HG03457 (cell line): ENCODE measurements around the gene GOLT1A.

Source experiments
- ATAC-seq: cut with Tn5 transposase; IDR thresholded peaks from one replicate; pipeline ENCODE4 v1.9.1; 2021; ENCODE audit warnings: moderate number of reproducible peaks; ENCODE audit not compliant: unreplicated experiment

The GOLT1A gene

DNA sequence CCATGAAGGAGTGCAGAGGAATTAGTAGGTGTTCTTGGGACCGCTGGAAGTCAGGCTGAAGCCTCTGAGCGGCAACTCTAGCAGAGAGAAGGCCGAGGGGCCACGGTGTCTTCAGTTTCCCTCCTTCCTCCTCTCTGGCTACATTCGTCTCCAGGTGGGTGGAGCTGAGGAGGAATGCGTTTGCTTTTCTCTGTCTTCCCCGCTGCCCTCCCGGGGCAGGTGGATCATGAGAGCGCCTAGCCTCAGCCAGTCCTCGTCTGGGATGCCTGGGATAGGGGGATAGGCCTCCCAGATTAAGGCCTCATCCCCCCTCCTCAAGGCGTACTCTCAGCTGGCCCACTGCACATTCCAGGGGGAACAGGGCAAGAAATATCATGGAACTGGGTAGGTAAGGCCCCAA is 7.5 kb upstream of the GOLT1A start:
- ATAC-seq: no peak

DNA sequence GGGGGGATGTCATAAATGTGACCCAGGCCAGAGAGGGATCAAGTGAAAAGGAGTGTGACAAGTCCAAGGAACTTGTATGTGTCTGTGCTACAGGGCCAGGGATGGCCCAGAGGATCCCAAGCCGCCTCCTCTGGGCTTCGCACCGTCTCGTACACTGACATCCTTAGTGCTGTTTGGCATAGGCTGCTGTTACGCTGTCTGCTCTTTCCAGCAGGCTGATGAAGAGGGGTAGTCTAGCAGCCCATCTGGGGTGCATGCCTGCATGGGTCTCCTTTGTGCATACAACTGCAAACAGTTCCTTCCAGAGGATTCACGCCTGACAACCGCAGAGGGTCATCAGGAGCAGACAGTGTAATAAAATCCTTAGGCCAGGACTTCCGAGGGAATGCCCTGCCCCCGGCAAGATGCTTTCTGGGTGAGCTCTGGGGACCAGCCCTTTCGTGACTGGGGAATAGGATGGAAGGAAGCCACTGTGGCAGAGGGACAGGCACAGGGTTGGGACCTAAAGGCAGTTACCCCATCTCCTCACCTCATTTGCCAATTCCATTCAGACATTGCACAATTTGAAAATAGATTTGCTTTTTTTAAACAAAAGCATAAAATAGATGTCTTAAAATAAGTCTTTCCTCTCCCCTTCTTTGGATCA is 6.3 kb upstream of the GOLT1A start:
- ATAC-seq: no peak

DNA sequence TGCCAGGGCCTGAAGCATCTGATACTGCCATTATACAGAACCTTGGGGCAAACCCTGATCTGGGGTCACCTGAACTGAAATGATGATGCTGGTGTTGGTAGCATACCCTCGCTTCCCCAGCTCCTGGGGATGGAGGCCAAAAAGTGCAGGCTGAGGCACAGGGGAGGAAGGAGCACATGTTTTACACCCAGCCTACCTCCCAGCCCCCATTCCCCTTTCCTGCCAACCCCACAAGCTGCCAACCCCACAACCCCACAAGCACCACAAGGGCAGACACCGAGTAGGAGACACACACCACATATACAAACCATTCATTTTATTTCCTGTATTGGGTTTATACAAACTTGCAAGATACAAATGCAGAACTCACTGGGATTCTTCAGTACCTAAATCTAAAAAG is 4.8 kb upstream of the GOLT1A start:
- no peak for ATAC-seq

DNA sequence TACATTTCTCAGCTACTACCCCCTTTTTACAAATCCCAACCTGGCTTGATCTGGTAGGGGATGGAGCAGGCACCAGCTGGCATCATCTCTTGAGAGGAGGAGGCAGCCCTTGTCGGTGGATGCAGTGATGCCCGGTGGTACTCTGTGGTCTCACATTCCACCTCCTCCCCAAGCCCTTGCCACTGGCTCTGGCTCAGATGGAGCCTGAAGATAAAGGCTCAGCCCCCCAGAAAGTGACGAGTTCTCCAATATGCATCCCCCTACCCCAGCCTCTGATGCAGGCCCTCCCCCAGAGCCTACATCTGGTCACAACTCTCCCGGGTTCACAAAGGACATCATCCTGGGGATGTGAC is 3.8 kb upstream of the GOLT1A start:
- no peak for ATAC-seq

DNA sequence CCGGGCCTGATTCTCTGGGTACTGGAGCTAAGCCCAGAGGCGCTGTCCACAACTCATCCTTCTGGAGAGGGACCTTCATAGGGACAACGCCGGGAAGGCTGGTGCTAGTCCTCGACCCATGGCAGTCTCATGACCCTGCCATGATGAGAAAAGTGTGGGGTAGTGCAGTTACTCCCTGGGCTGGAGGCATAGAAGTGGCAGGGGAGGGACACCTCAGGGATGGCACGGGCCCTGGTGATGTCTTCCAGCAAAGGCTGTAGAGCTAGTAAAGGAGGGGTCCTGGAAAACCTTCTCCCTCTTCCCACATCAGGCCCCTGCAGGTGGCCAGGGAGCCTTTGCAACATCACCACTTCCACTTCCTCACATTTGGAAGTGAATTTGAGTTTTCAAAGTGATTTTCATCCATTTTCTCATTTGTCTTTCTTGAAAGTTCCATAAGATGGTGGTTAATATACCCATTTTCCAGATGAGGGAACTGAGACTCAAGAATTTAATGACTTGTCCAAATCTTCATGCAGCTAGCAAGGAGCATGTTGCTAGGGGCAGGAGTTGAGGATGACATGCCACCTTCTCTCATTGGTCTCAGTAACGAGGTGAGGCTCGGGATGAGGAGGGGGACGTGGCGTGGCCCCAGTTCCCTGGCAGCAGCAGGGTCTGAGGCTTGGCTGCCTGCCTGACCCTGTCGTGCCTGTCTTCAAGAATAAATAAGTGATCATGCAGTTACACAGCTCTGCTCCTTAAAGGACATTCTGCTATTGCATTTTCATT is 3.3 kb upstream of the GOLT1A start:
- no peak for ATAC-seq

DNA sequence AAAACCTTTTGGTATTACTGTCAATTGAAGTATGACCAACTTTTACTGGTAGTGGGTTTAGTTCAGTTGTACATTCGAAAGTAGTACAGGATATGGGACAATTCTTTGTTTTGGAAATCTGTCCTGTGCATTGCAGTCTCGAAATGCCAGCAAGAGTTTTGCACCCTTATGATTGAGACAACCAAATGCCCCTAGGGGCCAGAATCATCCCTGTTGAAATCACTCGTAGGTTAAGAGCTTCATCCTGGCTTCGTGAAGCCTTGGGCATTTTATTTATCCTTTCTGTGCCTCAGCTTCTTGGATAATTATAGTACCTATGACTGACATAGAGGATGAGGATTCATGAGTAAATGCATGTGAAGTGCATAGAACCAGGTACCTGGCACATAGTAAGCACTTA is 2.4 kb upstream of the GOLT1A start:
- ATAC-seq: no peak

DNA sequence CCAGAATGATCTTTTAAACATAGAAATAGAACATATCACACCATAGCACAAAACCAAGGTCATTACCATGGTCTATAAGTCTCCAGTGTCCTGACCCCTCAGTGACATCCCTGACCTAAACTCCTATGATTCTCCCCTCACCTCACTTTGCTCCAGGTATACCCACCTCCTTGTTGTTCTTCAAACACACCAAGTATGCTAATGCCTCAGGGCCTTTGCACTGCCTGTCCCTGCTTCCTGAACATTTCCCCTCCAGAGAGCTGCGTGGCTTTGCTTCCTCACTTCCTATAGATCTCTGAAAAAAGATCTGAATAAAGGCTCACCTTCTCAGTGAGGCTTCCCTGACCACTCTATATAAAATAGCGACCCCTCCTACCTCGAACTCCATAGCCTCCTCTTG is 1.1 kb downstream of the GOLT1A start:
- no peak for ATAC-seq

DNA sequence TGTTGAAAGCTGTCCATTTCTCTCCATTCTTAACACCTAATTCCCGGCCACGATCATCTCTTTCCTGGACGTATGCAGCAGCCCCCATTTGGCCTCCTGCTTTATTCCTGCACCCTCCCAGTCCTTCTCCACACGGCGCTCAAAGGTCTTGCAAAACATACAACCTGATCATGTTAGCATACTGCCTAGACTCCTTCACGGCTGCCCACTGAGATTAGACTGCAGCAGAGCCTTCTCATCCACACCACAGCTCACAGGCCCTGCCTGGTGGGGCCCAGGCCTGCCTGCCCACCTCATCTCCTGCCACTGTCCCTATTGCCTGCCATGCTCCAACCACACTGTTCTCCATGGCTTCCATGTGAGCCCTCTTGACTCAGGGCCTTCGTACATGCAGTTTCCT is 2.7 kb downstream of the GOLT1A start:
- ATAC-seq: no peak

DNA sequence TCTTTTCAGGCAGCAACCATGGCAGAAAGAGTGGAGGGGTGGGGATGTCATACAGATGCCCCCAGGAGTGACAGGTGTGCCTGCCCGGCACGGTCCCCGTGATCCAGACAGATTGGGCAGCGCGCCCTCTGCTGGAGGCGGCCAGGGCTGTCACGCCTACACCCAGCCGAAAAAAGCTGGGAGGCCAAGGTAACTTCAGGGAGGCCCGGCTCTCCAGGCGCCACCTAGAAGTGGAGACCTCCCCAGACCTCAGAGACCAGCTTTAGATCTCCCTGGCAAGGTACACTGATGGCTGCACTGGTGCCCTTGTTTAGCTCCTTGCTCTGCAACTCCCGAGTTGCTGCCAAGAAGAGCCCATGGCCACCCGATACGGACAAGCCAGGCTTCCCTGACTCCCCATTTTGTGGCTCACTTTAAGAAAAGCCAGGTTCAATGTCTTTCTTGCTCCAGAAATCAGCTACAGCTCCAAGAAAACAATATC is 6.6 kb downstream of the GOLT1A start:
- ATAC-seq: no peak

DNA sequence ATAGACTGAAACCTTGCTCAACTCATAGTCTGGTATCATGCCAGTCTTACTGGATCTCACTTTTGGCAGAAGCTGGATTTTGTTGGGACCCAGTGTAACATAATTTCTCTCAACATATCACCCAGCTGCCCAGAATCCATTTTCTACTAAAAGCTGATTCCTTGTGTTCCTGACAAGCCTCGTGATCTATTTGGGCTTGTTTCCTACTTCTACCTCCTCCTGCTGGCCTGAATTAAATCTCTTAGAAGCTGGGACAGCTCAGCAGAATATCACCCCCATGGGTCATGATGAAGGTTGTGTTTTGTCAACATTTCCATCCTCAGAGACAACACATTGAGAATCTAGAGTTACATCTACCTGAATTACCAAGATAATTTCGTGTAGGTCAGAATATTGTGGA is 7.7 kb downstream of the GOLT1A start:
- ATAC-seq: no peak

DNA sequence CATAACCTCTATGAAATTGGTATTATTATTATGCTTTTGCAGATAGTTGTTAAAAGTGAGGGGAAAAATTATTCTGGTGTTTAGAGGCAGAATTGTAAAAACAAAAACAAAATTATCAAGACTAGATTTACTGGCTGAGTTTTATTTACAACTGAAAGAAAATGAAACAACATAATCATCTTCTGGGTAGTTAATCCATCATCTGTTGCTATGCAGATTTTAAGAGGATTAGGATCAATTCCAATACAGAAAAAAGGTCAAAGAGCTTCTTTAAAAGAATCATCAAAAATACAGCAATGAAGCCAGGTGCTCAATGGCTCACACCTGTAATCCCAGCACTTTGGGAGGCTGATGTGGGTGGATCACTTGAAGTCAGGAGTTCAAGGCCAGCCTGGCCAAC is 8.3 kb downstream of the GOLT1A start:
- no peak for ATAC-seq

DNA sequence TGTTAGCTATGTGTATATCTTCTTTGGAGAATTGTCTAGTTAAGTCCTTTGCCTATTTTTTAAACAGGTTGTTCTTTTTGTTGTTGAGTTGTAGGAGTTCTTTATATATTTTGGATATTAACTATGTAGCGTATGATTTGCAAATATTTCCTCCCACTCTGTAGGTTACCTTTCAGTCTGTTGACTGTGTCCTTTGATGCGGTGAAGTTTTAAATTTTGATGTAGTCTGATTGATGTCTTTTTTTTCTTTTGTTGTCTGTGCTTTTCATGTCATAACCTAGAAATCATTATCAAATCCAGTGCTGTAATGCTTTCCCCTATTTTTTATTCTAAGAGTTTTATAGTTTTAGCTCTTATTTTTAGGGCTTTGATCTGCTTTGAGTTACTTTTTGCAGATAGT is 8.8 kb downstream of the GOLT1A start:
- no peak for ATAC-seq

DNA sequence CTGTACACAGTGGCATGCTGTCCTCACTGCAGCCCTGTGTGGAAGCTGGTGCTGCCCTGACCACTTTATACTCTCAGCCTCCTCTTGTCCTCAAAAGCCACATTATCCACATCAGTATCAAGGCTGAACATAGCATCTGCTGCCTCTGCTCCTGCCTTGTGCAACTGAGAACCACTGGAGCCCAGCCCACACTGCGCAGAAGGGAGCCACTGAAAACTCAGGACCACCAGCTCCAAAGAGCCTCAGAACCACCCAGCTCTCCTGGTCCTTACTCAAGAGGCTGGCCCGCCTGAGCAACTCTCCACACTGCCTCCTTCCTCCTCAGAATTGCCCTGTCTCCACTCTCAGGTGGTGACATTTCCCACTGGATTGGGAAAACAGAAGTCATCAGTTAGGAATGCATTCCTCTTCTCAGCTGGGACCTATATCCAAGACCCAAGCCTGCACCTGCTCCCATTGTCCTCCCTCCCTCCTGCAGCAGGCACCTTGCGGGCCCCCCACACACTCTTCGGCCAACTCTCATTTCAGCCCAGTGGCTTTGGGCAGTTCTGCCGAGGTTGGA is 10.5 kb downstream of the GOLT1A start:
- ATAC-seq: no peak

DNA sequence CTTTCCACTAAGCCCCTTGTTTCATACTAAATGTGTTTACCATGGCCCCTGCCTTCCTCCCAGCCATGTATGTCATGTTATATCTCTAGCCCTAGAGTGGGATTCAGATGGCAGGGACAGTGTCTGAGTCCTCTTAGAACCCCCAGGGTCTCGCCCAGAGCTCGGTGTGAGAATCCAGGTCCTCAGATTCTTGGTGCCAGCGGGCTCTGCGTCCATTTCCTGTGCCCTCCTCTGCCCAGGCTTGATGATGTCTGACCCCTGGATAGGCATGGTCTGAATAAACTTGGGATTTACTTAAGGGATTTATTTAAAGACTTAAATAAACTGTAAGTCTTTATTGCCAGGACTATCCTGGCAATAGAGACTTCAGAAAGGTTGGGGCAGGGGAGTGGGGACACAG is 11.3 kb downstream of the GOLT1A start:
- no peak for ATAC-seq

DNA sequence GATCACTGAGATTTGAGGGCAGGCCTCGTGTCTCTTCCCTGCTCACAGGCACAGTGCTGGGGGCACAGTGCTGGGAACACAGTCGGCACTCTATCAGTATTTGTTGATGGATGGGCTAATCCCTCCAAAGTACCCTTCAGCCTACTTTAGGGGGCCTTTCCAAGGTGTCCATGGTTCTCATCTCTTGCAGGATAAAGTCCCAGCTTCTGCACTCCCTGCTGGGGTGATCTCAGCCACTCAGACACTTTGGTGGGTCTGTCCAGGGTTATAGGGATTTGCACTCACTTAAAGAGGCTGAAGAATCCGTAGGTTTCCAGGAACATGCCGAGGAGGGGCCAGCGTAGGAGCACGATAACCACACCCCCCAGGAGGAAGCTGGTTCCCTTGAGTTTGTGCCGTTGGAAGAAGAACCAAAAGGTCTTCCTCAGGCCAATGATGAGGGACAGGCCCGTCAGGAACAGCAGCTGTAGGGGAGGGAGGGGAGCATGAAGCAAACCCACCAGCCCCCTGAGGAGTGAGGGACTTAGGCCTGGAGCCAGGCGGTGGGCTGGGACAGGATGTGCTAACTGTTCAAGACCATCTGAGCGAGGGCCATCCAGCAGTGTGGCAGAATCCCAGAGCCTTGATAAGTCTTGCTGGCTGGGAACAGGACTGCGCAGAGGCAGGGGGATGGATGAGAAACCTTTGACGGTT is 12.3 kb downstream of the GOLT1A start:
- no peak for ATAC-seq

DNA sequence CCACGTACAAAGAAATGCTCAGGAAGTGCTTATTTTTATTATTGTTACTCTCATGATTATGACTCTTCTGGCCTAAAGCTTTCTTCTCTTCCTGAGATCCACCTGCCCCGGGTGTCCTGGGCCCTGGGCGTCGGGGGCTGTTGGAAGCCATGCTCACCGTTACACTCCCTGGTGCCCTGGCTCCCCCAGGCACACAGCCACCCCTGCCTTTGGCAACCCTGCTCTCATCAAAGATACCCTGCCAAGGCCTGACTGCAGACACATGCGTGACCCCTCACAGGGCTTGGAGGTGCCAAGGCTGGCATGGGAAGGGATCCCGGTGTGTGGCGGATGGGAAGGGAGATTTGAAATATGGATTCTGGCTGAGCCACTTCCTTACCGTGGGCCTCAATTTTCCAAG is 14.2 kb downstream of the GOLT1A start:
- no peak for ATAC-seq

DNA sequence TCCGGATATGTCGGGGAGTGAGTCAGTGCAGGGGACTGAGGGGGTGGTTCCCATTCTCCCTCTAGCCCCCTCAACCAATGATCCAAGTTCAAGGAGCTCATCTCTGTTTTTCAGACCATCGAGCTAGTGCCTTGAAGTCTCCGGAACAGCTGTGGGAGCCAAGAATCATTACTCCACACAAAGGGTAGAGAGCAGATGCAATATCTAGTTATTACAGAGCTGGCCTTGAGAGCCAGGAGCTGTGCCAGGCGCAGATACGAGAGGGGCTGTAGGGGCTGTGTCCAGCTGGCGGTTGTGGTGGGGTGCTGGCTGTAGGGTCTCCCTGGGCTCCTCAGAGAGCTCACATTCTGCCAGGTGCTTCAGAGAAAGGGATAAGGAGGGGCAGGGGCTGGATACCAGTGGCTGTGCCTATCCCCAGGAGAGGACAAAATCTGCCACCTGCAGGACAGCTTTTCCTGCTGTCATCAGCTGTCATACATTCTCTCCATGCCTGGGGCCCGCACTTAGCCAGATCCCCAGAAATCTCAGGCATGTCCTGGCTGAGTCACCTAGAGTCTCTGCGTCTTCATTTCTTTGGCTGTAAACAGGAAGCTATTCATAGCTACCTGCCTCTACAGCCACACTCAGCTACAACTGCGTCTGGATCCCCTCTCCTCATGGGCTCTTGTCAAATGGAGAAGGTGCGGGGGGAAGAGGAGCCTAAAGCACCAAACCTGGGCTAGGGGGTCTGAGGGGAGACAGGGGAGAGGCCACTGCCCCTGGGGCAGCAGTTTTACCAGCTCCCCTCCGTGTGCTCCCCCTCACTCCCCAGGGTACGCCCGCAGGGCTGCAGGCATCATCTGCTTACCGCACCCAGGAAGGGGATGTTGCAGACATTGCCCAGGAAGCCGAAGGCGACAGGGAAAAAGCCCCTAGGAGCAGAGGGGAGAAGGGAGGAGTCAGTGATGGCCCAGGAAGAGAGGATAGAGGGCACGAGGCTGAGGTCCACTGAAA is 15.1 kb downstream of the GOLT1A start:
- no peak for ATAC-seq

DNA sequence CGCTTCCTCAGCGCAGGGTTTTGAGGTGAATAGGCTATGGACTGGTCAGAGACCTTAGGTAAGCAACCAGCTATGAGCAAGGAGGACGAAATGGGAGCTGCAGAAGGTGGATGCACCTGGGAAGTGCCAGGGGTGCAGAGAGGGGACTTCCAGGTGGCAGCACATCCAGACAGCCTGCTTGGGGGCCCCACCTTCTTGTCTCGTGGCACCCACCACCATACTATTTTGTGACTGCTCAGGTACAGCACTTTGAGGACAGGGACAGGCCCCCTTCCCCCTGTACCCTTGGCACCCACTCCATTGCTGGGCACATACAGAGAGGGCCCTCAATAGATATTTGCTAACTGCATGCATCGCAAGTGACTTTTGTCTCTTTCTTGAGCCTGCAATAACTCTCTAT is 16.7 kb downstream of the GOLT1A start:
- no peak for ATAC-seq

DNA sequence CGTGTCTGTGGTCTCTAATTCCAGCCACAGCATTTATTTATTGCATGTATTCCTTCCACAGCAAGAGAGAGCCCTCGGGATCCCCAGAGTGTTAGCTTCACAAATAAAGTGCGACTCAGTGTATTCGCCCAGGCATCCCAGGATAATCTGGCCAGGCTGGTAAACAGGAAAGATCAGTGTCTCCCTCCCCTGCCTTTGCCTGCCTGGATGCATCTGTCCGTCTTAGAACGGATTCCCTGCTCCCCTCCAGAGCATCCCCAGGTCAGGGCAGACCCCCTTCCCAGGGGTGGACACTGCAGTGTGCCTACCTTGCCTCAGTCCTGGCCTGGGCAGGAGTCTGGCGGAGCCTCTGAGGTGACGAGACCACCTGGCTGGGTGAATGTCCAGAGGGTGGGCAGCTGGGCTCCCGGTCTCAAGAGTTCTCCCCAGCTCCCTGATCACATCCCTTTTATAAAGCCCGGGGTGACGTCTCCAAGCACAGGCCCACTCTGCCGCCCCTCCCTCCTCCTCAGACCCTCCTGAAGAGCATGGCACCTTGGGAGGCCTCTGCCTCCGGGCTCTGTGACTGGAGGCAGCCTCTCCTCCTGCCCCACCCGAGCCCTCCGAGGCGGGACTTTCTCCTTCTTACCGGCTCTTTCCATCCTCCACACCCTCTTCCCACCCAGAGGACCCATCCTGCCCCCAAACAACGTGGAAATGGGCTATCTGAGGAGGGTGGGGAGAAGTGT is 17.6 kb downstream of the GOLT1A start, which contains the start of gene KISS1:
Gene KISS1, minus strand, starts transcription at position 424 of the 728 bp plus-strand sequence. CDS start 3,615 bp downstream, outside the sequence.
- ATAC-seq: no peak

DNA sequence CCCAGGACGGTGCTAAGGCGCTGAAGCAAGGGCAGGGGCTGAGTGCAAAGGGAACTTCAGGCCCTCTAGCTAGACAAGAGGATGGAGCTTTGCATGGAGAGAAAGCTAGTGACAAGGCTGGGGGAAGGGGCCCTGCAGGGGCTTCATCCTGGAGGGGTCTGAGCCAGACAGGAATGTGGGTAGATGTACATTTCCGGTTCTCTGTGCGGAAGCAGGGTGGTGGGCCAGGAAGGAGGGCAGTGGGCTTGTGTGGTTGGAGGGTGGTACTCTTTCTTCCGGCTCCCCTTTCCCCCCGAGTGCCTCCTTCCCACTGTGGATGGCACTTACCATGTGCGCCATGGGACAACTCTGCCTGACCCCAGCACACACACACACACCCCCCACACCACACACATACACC is 19.0 kb downstream of the GOLT1A start:
- no peak for ATAC-seq
